ENCODE measurements around the gene LRRC28.

The LRRC28 gene

DNA sequence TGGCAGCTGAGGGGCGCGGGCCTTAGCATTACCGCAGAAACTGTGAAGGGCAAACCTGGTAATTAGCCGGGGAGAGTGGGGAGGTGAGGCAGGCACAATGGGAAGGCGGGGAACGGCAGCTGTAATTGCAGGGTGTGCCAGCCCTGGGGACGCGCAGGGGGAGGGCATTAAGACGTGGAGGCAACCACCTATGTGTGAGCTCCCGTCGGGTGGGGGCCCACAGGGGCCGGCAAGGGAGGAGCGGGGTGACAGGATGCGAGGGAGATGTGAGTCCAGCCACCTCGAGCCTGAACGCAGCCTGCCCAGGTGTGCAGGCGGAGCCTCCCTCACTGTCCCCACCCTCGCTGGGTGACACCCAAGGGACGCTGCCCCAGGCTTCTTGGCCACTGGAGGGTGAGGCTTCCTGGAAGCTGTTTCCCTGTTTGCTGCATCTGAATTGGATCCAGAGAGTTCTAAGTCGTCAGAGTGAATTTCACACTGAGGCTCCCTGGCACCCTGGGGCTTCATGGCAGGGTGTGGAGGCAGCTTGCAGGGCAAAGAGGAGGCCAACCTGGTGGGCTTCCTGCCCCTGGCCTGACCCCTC, 183.9 kb downstream of the LRRC28 start:
- DNase-seq (ENCODE audit: low spot score): no peak

GRCh38 chr15:99435877-99436541, 184.7 kb downstream of the LRRC28 start:
- DNase-seq (ENCODE audit: low spot score): no peak

DNA sequence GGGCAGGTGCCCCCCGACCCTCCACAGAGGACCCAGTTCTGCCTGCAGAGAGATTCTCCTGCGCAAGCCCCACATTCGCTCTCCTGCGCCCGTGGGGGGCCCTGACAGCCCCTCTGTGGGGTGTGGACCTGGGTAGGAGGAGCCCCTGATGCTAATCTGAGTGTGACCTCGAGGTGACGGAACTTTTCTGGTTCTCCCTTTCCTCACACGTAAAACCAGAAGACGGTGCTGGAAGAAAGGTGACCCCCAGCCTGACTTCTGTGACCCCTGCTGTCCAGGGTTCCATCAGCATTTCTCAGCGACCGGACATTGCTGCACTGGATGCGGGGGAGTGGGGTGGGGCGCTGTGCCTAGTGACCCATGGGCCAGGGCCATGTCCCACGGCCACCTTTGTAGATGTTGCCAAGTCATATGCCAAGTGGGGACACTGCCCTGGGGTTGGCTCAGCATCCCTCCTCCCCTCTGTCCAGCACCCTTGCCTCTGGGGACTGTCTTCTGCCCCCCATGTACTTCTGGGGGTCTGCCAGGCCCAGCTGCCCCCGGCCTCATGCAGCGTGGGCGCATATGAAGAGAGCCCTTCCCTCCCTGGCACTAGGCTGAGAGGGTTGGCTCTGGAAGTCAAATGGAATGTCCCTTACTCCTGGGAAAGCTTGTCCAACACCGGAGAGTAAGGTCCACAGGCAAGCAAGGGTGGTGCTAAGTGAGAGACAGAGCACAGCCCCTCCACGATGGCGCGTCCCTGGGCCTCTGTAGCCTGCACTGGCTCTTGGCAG, 185.4 kb downstream of the LRRC28 start:
- no peak for DNase-seq (ENCODE audit: low spot score)

DNA sequence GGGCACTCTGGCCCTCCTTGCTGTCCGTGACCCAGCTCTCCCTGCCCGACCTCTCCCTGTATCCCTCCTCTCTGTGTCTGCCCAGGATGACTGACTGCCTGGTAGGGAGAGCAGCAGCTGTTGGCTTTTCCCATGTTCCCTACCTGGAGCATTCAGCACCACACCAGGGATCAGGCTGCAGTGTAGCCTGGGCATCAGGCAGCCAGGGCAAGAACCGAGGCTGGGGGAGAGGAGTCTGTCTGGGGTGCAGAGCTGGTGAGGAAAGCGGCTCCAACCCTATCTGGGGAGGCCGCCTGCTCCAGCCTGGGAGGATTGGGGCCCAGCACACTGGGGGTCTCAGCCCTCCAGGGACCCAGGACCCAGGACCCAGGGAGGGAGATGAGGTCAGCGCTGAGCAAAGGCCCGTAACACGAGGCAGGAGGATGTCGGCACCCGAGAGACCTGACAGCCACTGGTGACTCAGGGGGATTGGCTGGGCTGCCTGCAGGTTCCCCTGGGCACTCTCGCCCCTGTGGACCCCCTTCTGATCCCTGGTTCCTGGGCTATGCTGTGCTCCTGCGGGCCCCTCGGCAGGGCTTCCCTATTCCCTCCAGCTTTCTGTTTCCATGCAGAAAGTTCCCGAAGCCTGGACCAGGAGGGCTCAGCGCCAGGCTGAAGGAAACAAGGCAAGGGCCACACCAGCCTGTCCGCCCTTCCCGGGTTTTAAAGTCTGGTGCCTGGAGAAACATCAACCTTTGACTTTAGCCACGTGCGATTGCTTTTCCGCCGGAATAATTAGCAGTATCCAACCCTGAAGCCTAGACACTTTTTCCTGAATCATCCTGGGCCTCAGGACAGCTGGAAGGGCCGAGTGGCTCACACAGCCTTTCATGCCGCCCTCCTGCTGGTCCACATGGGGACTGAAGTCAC, 186.3 kb downstream of the LRRC28 start:
- no peak for DNase-seq (ENCODE audit: low spot score)

DNA sequence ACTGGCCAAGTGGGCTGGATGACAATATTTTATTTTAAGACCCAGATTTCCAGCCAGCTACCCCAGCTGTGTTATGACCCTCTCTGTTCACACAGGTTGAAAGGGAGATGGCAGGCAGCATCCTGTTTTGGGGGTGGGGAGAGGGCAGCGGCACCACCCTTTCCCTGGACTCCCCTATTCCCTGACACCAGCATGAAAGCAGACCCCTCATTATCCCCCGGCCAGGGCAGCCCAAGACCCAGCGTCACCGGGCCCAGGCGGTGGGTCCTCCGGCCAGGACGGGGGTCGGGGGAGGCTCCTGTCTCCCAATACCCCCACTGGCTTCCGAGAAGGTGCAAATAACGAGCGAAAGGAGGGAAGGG, 186.9 kb downstream of the LRRC28 start:
- no peak for DNase-seq (ENCODE audit: low spot score)

DNA sequence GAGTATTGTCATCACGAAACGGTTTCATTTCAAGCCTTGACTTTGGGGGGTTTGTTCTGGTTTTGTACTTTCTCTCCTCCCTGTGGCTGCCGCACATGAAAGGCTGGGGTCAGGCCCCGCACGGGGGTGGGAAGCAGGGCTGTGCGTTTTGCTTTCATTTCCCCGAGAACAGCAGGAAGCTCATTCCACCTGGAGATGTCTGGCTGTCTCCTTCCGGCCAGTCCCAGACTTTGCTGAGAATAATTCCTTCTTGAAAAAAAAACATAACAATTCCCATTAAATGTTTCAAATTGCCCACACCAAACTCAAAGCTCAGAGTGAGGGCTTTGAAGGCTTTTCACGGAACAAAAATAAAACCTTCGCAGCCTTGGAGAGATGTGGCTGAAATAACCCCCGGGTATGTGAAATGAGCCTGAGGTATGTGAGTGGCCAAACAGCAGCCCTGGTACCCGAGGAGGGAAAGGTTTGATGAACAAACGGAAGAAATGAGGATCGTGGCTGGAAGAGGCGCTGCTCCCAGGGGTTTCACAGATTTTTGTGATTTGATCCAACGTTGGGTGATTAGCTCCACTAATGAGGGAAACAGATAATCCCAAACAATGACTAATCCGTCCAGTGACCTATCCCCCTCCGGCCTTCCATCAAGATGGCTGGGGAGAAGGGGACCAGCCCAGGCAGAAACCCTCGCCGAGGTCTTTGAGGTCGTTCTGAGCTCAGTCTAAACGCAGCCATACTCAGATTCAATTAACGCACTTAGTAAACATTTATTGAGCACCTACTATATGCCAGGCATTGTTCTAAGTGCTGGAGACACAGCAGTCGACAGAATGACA, 187.6 kb downstream of the LRRC28 start:
- DNase-seq (ENCODE audit: low spot score): no peak

- no peak for DNase-seq (ENCODE audit: low spot score)
These were observed 188.2 kb downstream of the LRRC28 start for GRCh38 chr15:99439524-99439835.

- no peak for DNase-seq (ENCODE audit: low spot score)
These were observed 188.7 kb downstream of the LRRC28 start for GRCh38 chr15:99440029-99440428.

Data from NAMALWA (cell line).